HepG2 (cell line): ENCODE data around the gene KAZN.

Source experiments
- CREB1 ChIP-seq, 2 experiments: fragments of 450-650 bp in 1 of 2; IDR thresholded peaks; 2 replicates each; pipeline ENCODE4 v1.6.1; 2016 to 2017; ENCODE audit warnings: control low read depth in 1 of 2, mild to moderate bottlenecking in 1 of 2, missing compliant biosample characterization in 1 of 2, missing genetic modification characterization in 1 of 2
- MED1 ChIP-seq: sonication (generic); formaldehyde crosslinking; IDR thresholded peaks from 2 replicates; pipeline ENCODE4 v1.4.0; 2020; ENCODE audit warnings: missing genetic modification reagents
- MYNN ChIP-seq: sonication (generic); formaldehyde crosslinking; IDR thresholded peaks from 2 replicates; pipeline ENCODE4 v1.4.0; 2020; ENCODE audit warnings: mild to moderate bottlenecking, low read depth, missing genetic modification reagents
- ZNF235 ChIP-seq: sonication (generic); formaldehyde crosslinking; IDR thresholded peaks from 2 replicates; pipeline ENCODE4 v1.8.1; 2023; ENCODE audit warnings: mild to moderate bottlenecking, missing genetic modification reagents, borderline replicate concordance
- TF ChIP-seq, protein P1 (sequence below): sonication (generic); formaldehyde crosslinking; IDR thresholded peaks from 2 replicates; pipeline ENCODE4 v1.5.0; 2020; ENCODE audit warnings: mild to moderate bottlenecking, missing genetic modification reagents, moderate library complexity
- TF ChIP-seq, protein P2 (sequence below): sonication (generic); formaldehyde crosslinking; IDR thresholded peaks from 2 replicates; pipeline ENCODE4 v1.8.1; 2023; ENCODE audit warnings: mild to moderate bottlenecking, missing genetic modification reagents
- TF ChIP-seq, protein P3 (sequence below): sonication (generic); formaldehyde crosslinking; IDR thresholded peaks from 2 replicates; pipeline ENCODE4 v1.8.1; 2023; ENCODE audit warnings: mild to moderate bottlenecking, inconsistent platforms, moderate library complexity, missing genetic modification reagents, borderline replicate concordance

DNA sequence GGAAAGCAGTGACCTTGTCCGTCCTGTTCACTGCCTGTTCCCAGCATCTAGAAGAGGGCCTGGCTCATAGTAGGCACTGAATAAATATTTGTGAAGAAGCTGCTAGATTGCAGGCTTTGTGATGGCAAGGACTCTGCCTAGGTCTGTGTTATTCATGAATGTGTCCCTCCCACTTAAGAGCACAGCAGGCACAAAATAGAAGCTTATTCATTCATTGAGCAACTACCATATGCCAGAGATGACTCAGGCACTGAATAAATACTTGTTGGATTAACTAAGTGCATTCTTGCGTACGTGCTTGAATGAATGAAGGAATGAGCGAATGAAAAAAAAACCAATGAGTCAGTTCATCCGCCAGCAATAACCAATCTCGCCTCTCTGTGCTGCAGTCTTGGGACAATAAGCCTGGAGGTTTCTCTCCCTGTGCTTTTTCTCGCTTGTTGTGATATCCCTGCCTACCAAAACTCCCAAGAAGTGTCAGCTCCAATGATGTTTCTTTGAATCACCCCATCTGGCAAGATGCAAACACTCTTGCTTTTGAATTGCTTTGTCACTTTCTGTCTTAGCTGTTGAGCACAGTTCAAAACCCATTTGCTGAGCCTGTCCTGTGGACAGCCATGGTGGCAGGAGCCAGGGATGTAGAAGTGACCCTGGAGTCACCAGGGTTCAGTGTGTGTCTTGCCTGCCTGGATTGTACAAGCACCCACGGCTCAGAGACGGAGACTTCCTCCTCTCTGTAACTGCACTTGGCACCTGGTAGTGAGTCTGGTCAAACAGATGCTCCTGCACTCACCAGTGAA, 143.9 kb downstream of the KAZN start:
- TF ChIP-seq, protein P1, sequence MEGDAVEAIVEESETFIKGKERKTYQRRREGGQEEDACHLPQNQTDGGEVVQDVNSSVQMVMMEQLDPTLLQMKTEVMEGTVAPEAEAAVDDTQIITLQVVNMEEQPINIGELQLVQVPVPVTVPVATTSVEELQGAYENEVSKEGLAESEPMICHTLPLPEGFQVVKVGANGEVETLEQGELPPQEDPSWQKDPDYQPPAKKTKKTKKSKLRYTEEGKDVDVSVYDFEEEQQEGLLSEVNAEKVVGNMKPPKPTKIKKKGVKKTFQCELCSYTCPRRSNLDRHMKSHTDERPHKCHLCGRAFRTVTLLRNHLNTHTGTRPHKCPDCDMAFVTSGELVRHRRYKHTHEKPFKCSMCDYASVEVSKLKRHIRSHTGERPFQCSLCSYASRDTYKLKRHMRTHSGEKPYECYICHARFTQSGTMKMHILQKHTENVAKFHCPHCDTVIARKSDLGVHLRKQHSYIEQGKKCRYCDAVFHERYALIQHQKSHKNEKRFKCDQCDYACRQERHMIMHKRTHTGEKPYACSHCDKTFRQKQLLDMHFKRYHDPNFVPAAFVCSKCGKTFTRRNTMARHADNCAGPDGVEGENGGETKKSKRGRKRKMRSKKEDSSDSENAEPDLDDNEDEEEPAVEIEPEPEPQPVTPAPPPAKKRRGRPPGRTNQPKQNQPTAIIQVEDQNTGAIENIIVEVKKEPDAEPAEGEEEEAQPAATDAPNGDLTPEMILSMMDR (CRISPR knock-in tag): no peak
- TF ChIP-seq ZNF235 (CRISPR knock-in tag) (no peak), MYNN (CRISPR knock-in tag) (no peak), CREB1 (IDR thresholded peaks at IDR 0.05) (no peak), CREB1 (CRISPR knock-in tag; IDR thresholded peaks at IDR 0.05) (no peak), MED1 (CRISPR knock-in tag) (no peak)
- TF ChIP-seq, protein P2, sequence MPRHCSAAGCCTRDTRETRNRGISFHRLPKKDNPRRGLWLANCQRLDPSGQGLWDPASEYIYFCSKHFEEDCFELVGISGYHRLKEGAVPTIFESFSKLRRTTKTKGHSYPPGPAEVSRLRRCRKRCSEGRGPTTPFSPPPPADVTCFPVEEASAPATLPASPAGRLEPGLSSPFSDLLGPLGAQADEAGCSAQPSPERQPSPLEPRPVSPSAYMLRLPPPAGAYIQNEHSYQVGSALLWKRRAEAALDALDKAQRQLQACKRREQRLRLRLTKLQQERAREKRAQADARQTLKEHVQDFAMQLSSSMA (CRISPR knock-in tag): no peak
- TF ChIP-seq, protein P3, sequence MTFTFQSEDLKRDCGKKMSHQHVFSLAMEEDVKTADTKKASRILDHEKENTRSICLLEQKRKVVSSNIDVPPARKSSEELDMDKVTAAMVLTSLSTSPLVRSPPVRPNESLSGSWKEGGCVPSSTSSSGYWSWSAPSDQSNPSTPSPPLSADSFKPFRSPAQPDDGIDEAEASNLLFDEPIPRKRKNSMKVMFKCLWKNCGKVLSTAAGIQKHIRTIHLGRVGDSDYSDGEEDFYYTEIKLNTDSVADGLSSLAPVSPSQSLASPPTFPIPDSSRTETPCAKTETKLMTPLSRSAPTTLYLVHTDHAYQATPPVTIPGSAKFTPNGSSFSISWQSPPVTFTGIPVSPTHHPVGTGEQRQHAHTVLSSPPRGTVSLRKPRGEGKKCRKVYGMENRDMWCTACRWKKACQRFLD (CRISPR knock-in tag): no peak
